Neural cell (in vitro differentiated cells): ENCODE data around the gene GRHL1. TPM values are rescaled to one million over a fixed set of nuclear protein-coding genes. Genes with fewer than 3 reads are reported as not detected.

Experiments
- H2AFZ ChIP-seq: fragments of 200-600, 300-800 bp; sonication (generic), shearing (Covaris generic); 2 replicates; pipeline ENCODE4 v1.6.0; 2014; ENCODE audit warnings: low read depth, mild to moderate bottlenecking, antibody characterized with exemption, low read length, moderate library complexity
- H3F3A ChIP-seq: fragments of 200-600 bp; shearing (Covaris generic); 2 replicates; pipeline ENCODE4 v1.6.1; 2016; ENCODE audit warnings: mild to moderate bottlenecking, moderate library complexity, mixed read lengths, antibody characterized with exemption, low read length; ENCODE audit not compliant: insufficient read depth, poor library complexity, severe bottlenecking
- H3K27ac ChIP-seq: fragments of 200-600, 300-800 bp; sonication (generic), shearing (Covaris generic); 2 replicates; pipeline ENCODE4 v1.5.1; 2014; ENCODE audit warnings: mild to moderate bottlenecking, low read length, moderate library complexity
- H3K27me3 ChIP-seq: fragments of 300-800, 200-600 bp; sonication (generic), shearing (Covaris generic); 2 replicates; pipeline ENCODE4 v1.6.0; 2014; ENCODE audit warnings: mild to moderate bottlenecking, low read depth, low read length, moderate library complexity; ENCODE audit not compliant: insufficient read depth
- H3K36me3 ChIP-seq: fragments of 300-800, 200-600 bp; sonication (generic), shearing (Covaris generic); 2 replicates; pipeline ENCODE4 v1.5.1; 2014; ENCODE audit warnings: mild to moderate bottlenecking, antibody characterized with exemption, low read length, moderate library complexity; ENCODE audit not compliant: insufficient read depth
- H3K4me2 ChIP-seq: fragments of 300-800, 200-600 bp; sonication (generic), shearing (Covaris generic); 2 replicates; pipeline ENCODE4 v1.6.0; 2014; ENCODE audit warnings: mild to moderate bottlenecking, low read length
- H3K4me3 ChIP-seq: fragments of 300-800, 200-600 bp; sonication (generic), shearing (Covaris generic); 2 replicates; pipeline ENCODE4 v1.5.1; 2014; ENCODE audit warnings: mild to moderate bottlenecking, low read length, moderate library complexity
- H3K79me2 ChIP-seq: fragments of 200-600 bp; shearing (Covaris generic); replicated peaks from 2 replicates; pipeline ENCODE4 v1.6.0; 2014; ENCODE audit warnings: mild to moderate bottlenecking, low read length, moderate library complexity; ENCODE audit not compliant: insufficient read depth
- H3K9ac ChIP-seq: fragments of 300-800, 200-600 bp; sonication (generic), shearing (Covaris generic); 2 replicates; pipeline ENCODE4 v1.6.1; 2016; ENCODE audit warnings: mild to moderate bottlenecking, low read length, mixed read lengths
- H3K9me2 ChIP-seq: fragments of 200-600 bp; shearing (Covaris generic); 2 replicates; pipeline ENCODE4 v1.6.1; 2016; ENCODE audit warnings: mild to moderate bottlenecking, low read length, mixed read lengths; ENCODE audit not compliant: insufficient read depth
- H3K9me3 ChIP-seq: fragments of 200-600, 300-800 bp; sonication (generic), shearing (Covaris generic); 2 replicates; pipeline ENCODE4 v1.6.1; 2016; ENCODE audit warnings: mild to moderate bottlenecking, mixed run types, low read length, moderate library complexity, mixed read lengths
- H4K20me1 ChIP-seq: fragments of 200-600 bp; shearing (Covaris generic); 2 replicates; pipeline ENCODE4 v1.6.1; 2016; ENCODE audit warnings: mild to moderate bottlenecking, mixed run types; ENCODE audit not compliant: insufficient read depth
- EP300 ChIP-seq: fragments of 450-650 bp; conservative IDR thresholded peaks from 2 replicates; pipeline ENCODE4 v1.6.1; 2014; ENCODE audit warnings: antibody characterized with exemption, mild to moderate bottlenecking, moderate library complexity; ENCODE audit not compliant: poor library complexity, severe bottlenecking
- EZH2 ChIP-seq: fragments of 200-600, 300-800 bp; shearing (Covaris generic), sonication (generic); IDR thresholded peaks from 2 replicates; pipeline ENCODE4 v1.6.1; 2014; ENCODE audit warnings: antibody characterized with exemption, low read length, borderline replicate concordance, mild to moderate bottlenecking; ENCODE audit not compliant: insufficient read depth, poor library complexity, severe bottlenecking
- MXI1 ChIP-seq: fragments of 450-650 bp; conservative IDR thresholded peaks from 2 replicates; pipeline ENCODE4 v1.6.1; 2014; ENCODE audit warnings: antibody characterized with exemption, mild to moderate bottlenecking; ENCODE audit not compliant: poor library complexity, severe bottlenecking
- POLR2AphosphoS5 ChIP-seq: IDR thresholded peaks from 2 replicates; pipeline ENCODE4 v1.6.1; 2012
- RAD21 ChIP-seq: fragments of 450-650 bp; conservative IDR thresholded peaks from 2 replicates; pipeline ENCODE4 v1.6.1; 2014; ENCODE audit warnings: antibody characterized with exemption, mild to moderate bottlenecking, moderate library complexity
- SMC3 ChIP-seq: fragments of 450-650 bp; conservative IDR thresholded peaks from 2 replicates; pipeline ENCODE4 v1.6.1; 2014; ENCODE audit warnings: antibody characterized with exemption, mild to moderate bottlenecking, moderate library complexity; ENCODE audit not compliant: poor library complexity
- TAF1 ChIP-seq: IDR thresholded peaks from 2 replicates; pipeline ENCODE4 v1.6.1; 2012; ENCODE audit warnings: low read depth
- polyA plus RNA-seq: library from polyadenylated mRNA; depleted of rRNA; stranded (reverse); fragments of >200 nt; gene quantifications from 2 replicates; pipeline ENCODE4 v1.2.3, GENCODE V29; 2014
- TF ChIP-seq, protein P1 (sequence below): fragments of 450-650 bp; IDR thresholded peaks from 2 replicates; pipeline ENCODE4 v1.5.1; 2014; ENCODE audit warnings: antibody characterized with exemption, mild to moderate bottlenecking, moderate library complexity; ENCODE audit not compliant: poor library complexity, severe bottlenecking
- TF ChIP-seq, protein P2 (sequence below): IDR thresholded peaks from 2 replicates; pipeline ENCODE4 v1.6.1; 2012; ENCODE audit warnings: borderline replicate concordance

Gene GRHL1
- polyA plus RNA-seq, 1 donor from 2014 or later = 26.3 TPM

DNA sequence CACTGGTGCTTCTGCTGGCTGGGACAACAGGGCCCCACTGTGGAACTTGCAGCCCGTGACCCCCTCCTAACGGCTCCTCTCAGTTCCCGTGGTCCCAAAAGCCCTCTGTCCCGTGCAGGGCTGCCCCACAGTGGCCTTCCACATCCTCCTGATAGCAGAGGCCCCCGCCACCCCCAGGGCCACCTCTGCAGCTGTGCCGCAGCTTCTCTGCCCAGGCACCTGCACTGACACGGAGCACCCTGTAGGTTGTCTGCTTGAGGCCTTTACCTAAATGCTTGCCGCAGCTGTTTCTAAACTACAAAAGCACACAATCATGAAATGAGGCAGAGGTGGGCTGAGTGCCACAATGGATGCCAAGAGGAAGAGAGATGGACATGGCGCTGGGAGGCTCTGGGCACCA is 13.5 kb upstream of the GRHL1 start:
- Histone ChIP-seq H3K27ac (no peak overlapping the region), H2AFZ (no peak overlapping the region), H3K9ac (no peak overlapping the region), H3K36me3 (no peaks in the 10 kb centered on the region), H3K4me3 (no peak overlapping the region), H3K4me2 (no peak overlapping the region), H3K9me2 (no peaks in the 10 kb centered on the region), H3K27me3 (no peaks in the 10 kb centered on the region), H3F3A (no peaks in the 10 kb centered on the region), H3K9me3 (no peaks in the 10 kb centered on the region), H3K79me2 (no peaks in the 10 kb centered on the region), H4K20me1 (no peaks in the 10 kb centered on the region)
- no peak for TF ChIP-seq MXI1
- TF ChIP-seq, protein P1, sequence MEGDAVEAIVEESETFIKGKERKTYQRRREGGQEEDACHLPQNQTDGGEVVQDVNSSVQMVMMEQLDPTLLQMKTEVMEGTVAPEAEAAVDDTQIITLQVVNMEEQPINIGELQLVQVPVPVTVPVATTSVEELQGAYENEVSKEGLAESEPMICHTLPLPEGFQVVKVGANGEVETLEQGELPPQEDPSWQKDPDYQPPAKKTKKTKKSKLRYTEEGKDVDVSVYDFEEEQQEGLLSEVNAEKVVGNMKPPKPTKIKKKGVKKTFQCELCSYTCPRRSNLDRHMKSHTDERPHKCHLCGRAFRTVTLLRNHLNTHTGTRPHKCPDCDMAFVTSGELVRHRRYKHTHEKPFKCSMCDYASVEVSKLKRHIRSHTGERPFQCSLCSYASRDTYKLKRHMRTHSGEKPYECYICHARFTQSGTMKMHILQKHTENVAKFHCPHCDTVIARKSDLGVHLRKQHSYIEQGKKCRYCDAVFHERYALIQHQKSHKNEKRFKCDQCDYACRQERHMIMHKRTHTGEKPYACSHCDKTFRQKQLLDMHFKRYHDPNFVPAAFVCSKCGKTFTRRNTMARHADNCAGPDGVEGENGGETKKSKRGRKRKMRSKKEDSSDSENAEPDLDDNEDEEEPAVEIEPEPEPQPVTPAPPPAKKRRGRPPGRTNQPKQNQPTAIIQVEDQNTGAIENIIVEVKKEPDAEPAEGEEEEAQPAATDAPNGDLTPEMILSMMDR = no peak
- no peak for TF ChIP-seq SMC3
- no peak for TF ChIP-seq EP300
- no peak for TF ChIP-seq TAF1
- no peak for TF ChIP-seq EZH2
- TF ChIP-seq RAD21 = no peak
- no peak for TF ChIP-seq POLR2AphosphoS5
- TF ChIP-seq, protein P2, sequence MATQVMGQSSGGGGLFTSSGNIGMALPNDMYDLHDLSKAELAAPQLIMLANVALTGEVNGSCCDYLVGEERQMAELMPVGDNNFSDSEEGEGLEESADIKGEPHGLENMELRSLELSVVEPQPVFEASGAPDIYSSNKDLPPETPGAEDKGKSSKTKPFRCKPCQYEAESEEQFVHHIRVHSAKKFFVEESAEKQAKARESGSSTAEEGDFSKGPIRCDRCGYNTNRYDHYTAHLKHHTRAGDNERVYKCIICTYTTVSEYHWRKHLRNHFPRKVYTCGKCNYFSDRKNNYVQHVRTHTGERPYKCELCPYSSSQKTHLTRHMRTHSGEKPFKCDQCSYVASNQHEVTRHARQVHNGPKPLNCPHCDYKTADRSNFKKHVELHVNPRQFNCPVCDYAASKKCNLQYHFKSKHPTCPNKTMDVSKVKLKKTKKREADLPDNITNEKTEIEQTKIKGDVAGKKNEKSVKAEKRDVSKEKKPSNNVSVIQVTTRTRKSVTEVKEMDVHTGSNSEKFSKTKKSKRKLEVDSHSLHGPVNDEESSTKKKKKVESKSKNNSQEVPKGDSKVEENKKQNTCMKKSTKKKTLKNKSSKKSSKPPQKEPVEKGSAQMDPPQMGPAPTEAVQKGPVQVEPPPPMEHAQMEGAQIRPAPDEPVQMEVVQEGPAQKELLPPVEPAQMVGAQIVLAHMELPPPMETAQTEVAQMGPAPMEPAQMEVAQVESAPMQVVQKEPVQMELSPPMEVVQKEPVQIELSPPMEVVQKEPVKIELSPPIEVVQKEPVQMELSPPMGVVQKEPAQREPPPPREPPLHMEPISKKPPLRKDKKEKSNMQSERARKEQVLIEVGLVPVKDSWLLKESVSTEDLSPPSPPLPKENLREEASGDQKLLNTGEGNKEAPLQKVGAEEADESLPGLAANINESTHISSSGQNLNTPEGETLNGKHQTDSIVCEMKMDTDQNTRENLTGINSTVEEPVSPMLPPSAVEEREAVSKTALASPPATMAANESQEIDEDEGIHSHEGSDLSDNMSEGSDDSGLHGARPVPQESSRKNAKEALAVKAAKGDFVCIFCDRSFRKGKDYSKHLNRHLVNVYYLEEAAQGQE = no peak

DNA sequence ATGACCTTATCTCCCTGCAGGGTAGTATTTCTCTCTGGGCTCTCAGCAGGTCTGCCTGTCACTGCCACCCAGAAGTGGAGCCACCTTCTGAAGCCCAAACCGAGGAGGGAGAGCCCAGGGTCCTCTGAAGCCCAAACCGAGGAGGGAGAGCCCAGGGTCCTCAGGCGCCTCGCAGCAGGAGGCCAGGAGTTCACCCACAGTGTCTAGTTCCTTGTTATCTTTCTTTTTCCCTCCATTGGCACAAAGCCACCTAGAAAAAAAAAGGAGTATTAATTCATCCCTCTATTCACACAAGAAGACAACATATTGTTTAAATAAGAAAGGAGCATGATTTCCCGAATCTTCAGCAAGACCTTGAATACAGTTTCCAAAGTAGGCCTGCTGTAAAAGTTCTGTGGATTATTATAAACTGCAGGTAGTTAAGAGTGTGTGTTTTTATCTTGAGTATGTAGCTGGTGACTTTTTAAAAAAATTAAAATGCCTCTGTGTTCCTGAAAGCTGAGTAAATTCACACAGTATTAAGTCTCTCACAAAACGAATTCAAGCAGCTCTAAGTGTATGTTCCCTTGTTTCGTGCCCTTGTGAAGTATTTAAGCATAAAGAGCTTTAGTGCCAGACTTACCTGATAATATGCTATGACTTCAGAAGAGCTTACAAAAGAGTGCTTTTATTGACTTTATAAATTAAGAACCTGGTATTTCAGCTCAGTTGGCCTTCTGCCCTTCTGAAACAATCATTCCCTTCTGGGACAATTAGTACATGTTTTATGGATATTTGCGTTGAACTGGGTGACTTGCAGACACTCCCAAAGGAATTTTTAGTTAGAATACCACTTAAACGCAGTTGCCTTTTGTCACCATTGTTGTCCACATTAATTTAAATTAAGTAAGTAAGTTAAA is 11.7 kb upstream of the GRHL1 start:
- H3K79me2 ChIP-seq = no peaks in the 10 kb centered on the region
- H3F3A ChIP-seq = no peaks in the 10 kb centered on the region
- H3K9me2 ChIP-seq = no peaks in the 10 kb centered on the region
- no peak overlapping the region for H3K4me2 ChIP-seq
- TF ChIP-seq EZH2 (no peak), RAD21 (no peak), TAF1 (no peak), POLR2AphosphoS5 (no peak), SMC3 (no peak), EP300 (no peak), MXI1 (no peak)
- TF ChIP-seq, protein P1 = no peak
- TF ChIP-seq, protein P2 = no peak
- no peak overlapping the region for H3K9ac ChIP-seq
- H4K20me1 ChIP-seq = no peaks in the 10 kb centered on the region
- no peak overlapping the region for H3K27ac ChIP-seq
- H3K27me3 ChIP-seq = no peaks in the 10 kb centered on the region
- H3K4me3 ChIP-seq = no peak overlapping the region
- H2AFZ ChIP-seq = no peak overlapping the region
- H3K9me3 ChIP-seq = no peaks in the 10 kb centered on the region
- H3K36me3 ChIP-seq = no peaks in the 10 kb centered on the region
